ENCODE data around the gene LHX4. TPM values are rescaled to one million over a fixed set of nuclear protein-coding genes. Genes with fewer than 3 reads are reported as not detected.

Gene LHX4
- polyA plus RNA-seq, result 0.25 TPM

- Mint-ChIP-seq H3K4me1 (peaks cover 9 to 21% (median 17%) of the 10 kb centered on the region in 3 donors), H3K9me3 (peaks cover 0 to 7% (median 0%) of the 10 kb centered on the region in 3 donors), H3K4me3 (peak within 1 kb of the TSS; percentile 79 to 93 (median 86))
Observed at GRCh38 chr1:180229483-180230415, at the start of gene LHX4. LHX4 (plus strand) TSS chr1:180230264; CDS start chr1:180230530, 266 bp downstream.

GRCh38 chr1:180181048-180181447 is 49.0 kb upstream of the LHX4 start:
- no peaks in the 10 kb centered on the region for H3K4me1 Mint-ChIP-seq
- H3K9me3 Mint-ChIP-seq, result no peaks in the 10 kb centered on the region
- no peaks in the 10 kb centered on the region for H3K27me3 Mint-ChIP-seq
- no peak overlapping the region for H3K4me3 Mint-ChIP-seq
- H3K27ac Mint-ChIP-seq, result no peak overlapping the region
- H3K36me3 Mint-ChIP-seq, result peaks cover 4% of the 10 kb centered on the region

More at GRCh38 chr1:180229483-180230415, at the start of gene LHX4:
- H3K27ac Mint-ChIP-seq, result peak within 1 kb of the TSS in 2 of 3 donors; percentile 56 to 76
- H3K27me3 Mint-ChIP-seq, result peaks cover 60% of the 10 kb centered on the region
- H3K36me3 Mint-ChIP-seq, result no peaks in the 10 kb centered on the region

- no peak overlapping the region for H3K27ac Mint-ChIP-seq
- H3K27me3 Mint-ChIP-seq, result no peaks in the 10 kb centered on the region
- H3K9me3 Mint-ChIP-seq, result no peaks in the 10 kb centered on the region
- peaks cover 7% of the 10 kb centered on the region for H3K36me3 Mint-ChIP-seq
- H3K4me1 Mint-ChIP-seq, result no peaks in the 10 kb centered on the region
- H3K4me3 Mint-ChIP-seq, result no peak overlapping the region
Observed at GRCh38 chr1:180181996-180182642, 47.9 kb upstream of the LHX4 start.

- Mint-ChIP-seq H3K27me3 (no peaks in the 10 kb centered on the region), H3K4me1 (no peaks in the 10 kb centered on the region), H3K27ac (no peak overlapping the region), H3K9me3 (no peaks in the 10 kb centered on the region), H3K4me3 (no peak overlapping the region), H3K36me3 (peaks cover 7% of the 10 kb centered on the region)
Observed at GRCh38 chr1:180182643-180183311, 47.3 kb upstream of the LHX4 start.

GRCh38 chr1:180183426-180183825 is 46.6 kb upstream of the LHX4 start:
- Mint-ChIP-seq H3K4me3 (no peak overlapping the region), H3K9me3 (no peaks in the 10 kb centered on the region), H3K4me1 (no peaks in the 10 kb centered on the region), H3K27me3 (no peaks in the 10 kb centered on the region), H3K27ac (no peak overlapping the region), H3K36me3 (peaks cover 7% of the 10 kb centered on the region)

GRCh38 chr1:180184041-180184440 is 46.0 kb upstream of the LHX4 start:
- Mint-ChIP-seq H3K27me3 (no peaks in the 10 kb centered on the region), H3K4me1 (no peaks in the 10 kb centered on the region), H3K27ac (no peak overlapping the region), H3K4me3 (no peak overlapping the region), H3K9me3 (no peaks in the 10 kb centered on the region), H3K36me3 (peaks cover 7% of the 10 kb centered on the region)

- Mint-ChIP-seq H3K27ac (no peak overlapping the region), H3K4me1 (no peaks in the 10 kb centered on the region), H3K36me3 (peaks cover 7% of the 10 kb centered on the region), H3K9me3 (no peaks in the 10 kb centered on the region), H3K4me3 (no peak overlapping the region), H3K27me3 (no peaks in the 10 kb centered on the region)
Observed at GRCh38 chr1:180185281-180185680, 44.8 kb upstream of the LHX4 start.

- Mint-ChIP-seq H3K27me3 (no peaks in the 10 kb centered on the region), H3K4me3 (no peak overlapping the region), H3K36me3 (peaks cover 7% of the 10 kb centered on the region), H3K9me3 (no peaks in the 10 kb centered on the region), H3K27ac (peak overlapping the region in 1 of 3 donors; percentile 17), H3K4me1 (no peaks in the 10 kb centered on the region)
Observed at GRCh38 chr1:180185971-180186645, 44.0 kb upstream of the LHX4 start.

GRCh38 chr1:180186831-180187230 is 43.2 kb upstream of the LHX4 start:
- no peaks in the 10 kb centered on the region for H3K4me1 Mint-ChIP-seq
- no peaks in the 10 kb centered on the region for H3K27me3 Mint-ChIP-seq
- no peak overlapping the region for H3K4me3 Mint-ChIP-seq
- peaks cover 11% of the 10 kb centered on the region for H3K36me3 Mint-ChIP-seq
- H3K27ac Mint-ChIP-seq, result peak overlapping the region in 1 of 3 donors; percentile 66
- no peaks in the 10 kb centered on the region for H3K9me3 Mint-ChIP-seq

GRCh38 chr1:180187626-180188025 is 42.4 kb upstream of the LHX4 start:
- H3K9me3 Mint-ChIP-seq, result no peaks in the 10 kb centered on the region
- H3K4me3 Mint-ChIP-seq, result no peak overlapping the region
- H3K27ac Mint-ChIP-seq, result peak overlapping the region in 1 of 3 donors; percentile 66
- no peaks in the 10 kb centered on the region for H3K27me3 Mint-ChIP-seq
- peaks cover 0 to 5% (median 0%) of the 10 kb centered on the region in 3 donors for H3K4me1 Mint-ChIP-seq
- peaks cover 8% of the 10 kb centered on the region for H3K36me3 Mint-ChIP-seq

GRCh38 chr1:180188091-180188506 is 42.0 kb upstream of the LHX4 start:
- H3K36me3 Mint-ChIP-seq, result peaks cover 8% of the 10 kb centered on the region
- no peaks in the 10 kb centered on the region for H3K27me3 Mint-ChIP-seq
- no peaks in the 10 kb centered on the region for H3K9me3 Mint-ChIP-seq
- no peak overlapping the region for H3K4me3 Mint-ChIP-seq
- peaks cover 0 to 5% (median 0%) of the 10 kb centered on the region in 3 donors for H3K4me1 Mint-ChIP-seq
- H3K27ac Mint-ChIP-seq, result no peak overlapping the region

GRCh38 chr1:180188684-180189175 is 41.3 kb upstream of the LHX4 start:
- Mint-ChIP-seq H3K36me3 (peaks cover 8% of the 10 kb centered on the region), H3K27me3 (no peaks in the 10 kb centered on the region), H3K4me3 (no peak overlapping the region), H3K9me3 (no peaks in the 10 kb centered on the region), H3K4me1 (peaks cover 0 to 5% (median 0%) of the 10 kb centered on the region in 3 donors), H3K27ac (no peak overlapping the region)

- no peak overlapping the region for H3K27ac Mint-ChIP-seq
Observed at GRCh38 chr1:180190091-180190490, 40.0 kb upstream of the LHX4 start.

GRCh38 chr1:180192172-180192571 is 37.9 kb upstream of the LHX4 start:
- Mint-ChIP-seq H3K4me1 (peaks cover 0 to 5% (median 0%) of the 10 kb centered on the region in 3 donors), H3K36me3 (peaks cover 3% of the 10 kb centered on the region), H3K4me3 (no peak overlapping the region), H3K27me3 (no peaks in the 10 kb centered on the region), H3K27ac (peak overlapping the region in 1 of 3 donors; percentile 57), H3K9me3 (peaks cover 0 to 2% (median 0%) of the 10 kb centered on the region in 3 donors)

More at GRCh38 chr1:180190091-180190490, 40.0 kb upstream of the LHX4 start:
- Mint-ChIP-seq H3K9me3 (no peaks in the 10 kb centered on the region), H3K4me3 (no peak overlapping the region), H3K27me3 (no peaks in the 10 kb centered on the region), H3K4me1 (peaks cover 0 to 5% (median 0%) of the 10 kb centered on the region in 3 donors), H3K36me3 (peaks cover 8% of the 10 kb centered on the region)

All from IgD-negative memory B cell (primary cell).